ENCODE results near the gene PIK3C2B. TPM values are rescaled to one million over a fixed set of nuclear protein-coding genes. Genes with fewer than 3 reads are reported as not detected.
A peak's percentile ranks its signal among the peaks of the same experiment; 100 is the strongest.

PIK3C2B gene
- total RNA-seq, 1 experiment from 2014 or later = 22.1 TPM

GRCh38 chr1:204449678-204450280, 44.8 kb downstream of the PIK3C2B start:
- in situ Hi-C loops (cut with HindIII; ENCODE audit: low sequenced_read_pairs) = no loop called here
- DNase-seq (ENCODE audit: low spot score) = no peak

DNA sequence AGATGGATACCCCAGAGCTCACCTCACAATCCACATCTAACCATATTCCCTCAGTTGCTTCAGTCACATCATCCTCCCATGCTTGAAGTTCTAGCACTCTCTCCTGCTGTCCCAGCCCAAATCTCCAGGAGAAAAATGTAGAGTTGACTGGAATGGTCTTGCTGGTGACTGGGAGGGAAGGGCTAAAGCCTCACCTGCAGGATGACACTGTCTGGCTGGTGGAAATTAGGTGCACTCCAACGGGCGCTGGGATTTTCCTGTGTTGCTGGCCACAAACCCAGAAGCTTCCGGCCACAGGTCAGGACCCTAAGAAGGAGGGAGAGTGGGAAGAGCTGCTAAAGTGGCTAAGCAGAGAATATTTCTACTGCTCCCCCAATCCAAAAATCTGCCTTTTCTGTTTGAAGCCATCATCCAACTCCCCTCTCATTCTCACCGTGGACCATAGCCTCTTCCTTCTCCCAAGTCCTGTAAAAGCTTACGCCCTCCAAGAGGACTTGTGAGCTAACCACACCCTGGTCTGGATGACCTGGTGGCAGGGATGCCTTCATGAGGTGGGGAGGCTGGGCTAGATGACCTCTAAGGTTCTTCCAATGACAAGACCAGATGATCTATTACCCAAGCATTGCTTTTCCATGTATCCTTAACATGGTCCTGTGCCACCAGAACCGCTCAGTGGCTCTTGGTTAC, 45.5 kb downstream of the PIK3C2B start:
- no peak for DNase-seq (ENCODE audit: low spot score)
- in situ Hi-C loops (cut with HindIII; ENCODE audit: low sequenced_read_pairs) = no loop called here

DNA sequence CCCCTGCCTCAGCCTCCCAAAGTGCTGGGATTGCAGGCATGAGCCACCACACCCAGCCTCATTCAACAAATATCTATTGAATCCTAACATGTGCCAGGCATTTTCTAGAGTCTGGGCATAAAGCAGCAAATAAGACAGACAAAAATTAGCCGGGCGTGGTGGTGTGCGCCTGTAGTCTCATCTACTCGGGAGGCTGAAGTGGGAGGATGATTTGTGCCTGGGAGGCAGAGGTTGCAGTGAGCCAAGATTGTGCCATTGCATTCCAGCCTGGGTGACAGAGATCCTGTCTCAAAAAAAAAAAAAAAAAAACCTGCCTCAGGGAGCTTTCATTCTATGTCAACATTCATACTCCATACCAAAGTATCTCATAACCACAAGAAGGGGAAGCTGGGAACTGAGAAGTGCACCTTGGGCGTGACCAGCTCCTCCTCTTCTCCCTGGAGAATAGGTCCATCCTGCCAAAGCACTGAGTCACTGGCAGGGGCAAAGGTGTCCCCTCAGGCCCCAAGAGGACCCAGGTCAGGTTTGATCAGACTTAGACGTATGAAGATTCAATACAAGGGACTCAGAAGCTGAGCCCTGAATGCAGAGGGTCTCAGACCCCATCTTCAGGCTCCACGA, 46.2 kb downstream of the PIK3C2B start:
- in situ Hi-C loops (cut with HindIII; ENCODE audit: low sequenced_read_pairs) = no loop called here
- no peak for DNase-seq (ENCODE audit: low spot score)

DNA sequence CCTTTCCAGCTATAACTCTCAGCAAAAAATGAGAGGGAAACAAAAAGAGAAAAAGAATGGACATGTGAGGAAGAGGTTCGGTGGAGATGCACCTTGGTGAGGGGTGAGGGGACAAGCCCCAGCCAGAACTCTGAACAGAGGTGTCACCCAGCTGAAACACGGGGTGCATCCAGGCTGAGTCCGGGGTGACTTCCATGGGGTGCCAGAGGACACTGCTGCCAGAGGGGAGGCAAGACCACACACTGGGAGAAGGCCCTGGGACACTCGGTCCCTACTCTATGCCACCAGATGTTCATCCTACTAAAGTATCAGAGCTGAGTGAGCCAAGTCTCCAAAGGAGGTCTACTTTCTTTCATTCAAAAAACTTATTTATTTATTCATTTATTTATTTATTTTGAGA, 46.9 kb downstream of the PIK3C2B start:
- no peak for DNase-seq (ENCODE audit: low spot score)
- in situ Hi-C loops (cut with HindIII; ENCODE audit: low sequenced_read_pairs) = no loop called here

GRCh38 chr1:204447190-204447589, 47.4 kb downstream of the PIK3C2B start:
- no peak for DNase-seq (ENCODE audit: low spot score)
- in situ Hi-C loops (cut with HindIII; ENCODE audit: low sequenced_read_pairs) = no loop called here

GRCh38 chr1:204446413-204447111, 48.0 kb downstream of the PIK3C2B start:
- in situ Hi-C loops (cut with HindIII; ENCODE audit: low sequenced_read_pairs) = no loop called here
- DNase-seq (ENCODE audit: low spot score) = peak; percentile 29

- no peak for DNase-seq (ENCODE audit: low spot score)
- in situ Hi-C loops (cut with HindIII; ENCODE audit: low sequenced_read_pairs) = no loop called here
These were observed 48.7 kb downstream of the PIK3C2B start for GRCh38 chr1:204445860-204446412.

Other genes with a start within 250 kb of the PIK3C2B start
- not detected in 2 replicates for gene PLEKHA6, start 134.9 kb downstream of the PIK3C2B start, total RNA-seq (2014; rRNA removed; shearing (Covaris generic))
- 16.4 and 30.7 TPM in 2 replicates for gene PPP1R15B, start 83.0 kb downstream of the PIK3C2B start, total RNA-seq (2014; rRNA removed; shearing (Covaris generic))
- 6.1 and 7.7 TPM in 2 replicates for gene MDM4, start 21.6 kb upstream of the PIK3C2B start, total RNA-seq (2014; rRNA removed; shearing (Covaris generic))
- gene LRRN2, start 190.9 kb upstream of the PIK3C2B start, total RNA-seq (2014; rRNA removed; shearing (Covaris generic)) = 0.12 and 0.44 TPM in 2 replicates

Measured in G401 (cell line).